ENCODE data around the gene YAP1. TPM values are rescaled to one million over a fixed set of nuclear protein-coding genes. Genes with fewer than 3 reads are reported as not detected.

Gene YAP1
- total RNA-seq, result not detected

DNA sequence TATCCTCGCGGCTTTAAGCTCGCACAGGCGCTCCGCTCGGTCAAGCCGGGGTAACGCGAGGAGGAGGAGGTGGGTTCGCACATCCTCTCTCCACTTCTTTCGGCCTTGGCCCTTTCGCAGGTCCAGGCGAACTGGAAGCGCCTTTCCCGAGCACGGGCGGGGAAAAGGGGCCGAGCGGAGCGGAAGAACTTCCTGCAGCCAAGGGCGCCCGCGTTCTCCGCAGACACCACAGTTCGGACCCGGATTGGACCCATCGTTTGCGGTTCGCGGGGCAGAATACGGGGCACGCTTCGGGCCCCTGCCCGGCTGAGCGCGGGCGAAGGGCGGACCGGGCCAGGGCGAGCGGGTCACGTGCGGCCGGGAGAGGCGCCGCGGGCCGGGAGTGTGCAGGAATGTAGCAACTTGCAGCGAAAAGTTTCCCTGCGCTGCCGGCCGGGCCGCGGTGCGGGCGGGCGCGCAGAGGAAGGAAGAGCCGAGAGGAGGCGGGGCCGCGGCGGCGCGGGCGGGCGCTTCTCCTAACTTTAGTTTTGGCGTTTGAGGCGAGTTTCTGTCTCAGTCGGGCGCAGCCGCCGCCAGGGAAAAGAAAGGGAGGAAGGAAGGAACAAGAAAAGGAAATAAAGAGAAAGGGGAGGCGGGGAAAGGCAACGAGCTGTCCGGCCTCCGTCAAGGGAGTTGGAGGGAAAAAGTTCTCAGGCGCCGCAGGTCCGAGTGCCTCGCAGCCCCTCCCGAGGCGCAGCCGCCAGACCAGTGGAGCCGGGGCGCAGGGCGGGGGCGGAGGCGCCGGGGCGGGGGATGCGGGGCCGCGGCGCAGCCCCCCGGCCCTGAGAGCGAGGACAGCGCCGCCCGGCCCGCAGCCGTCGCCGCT, at the start of gene YAP1:
TSS of gene YAP1 (plus strand) at position 552 of the 865 bp plus-strand sequence. CDS start 402 bp downstream, outside the sequence.
- POLR2A ChIA-PET, result no interaction called here
- peak within 1 kb of the TSS; percentile 84 for H3K4me3 Mint-ChIP-seq
- H3K36me3 Mint-ChIP-seq (ENCODE audit: low read depth), result no peaks in the 10 kb centered on the region
- peaks cover 48% of the 10 kb centered on the region for H3K27me3 Mint-ChIP-seq
- H3K27ac Mint-ChIP-seq, result no peak within 1 kb of the TSS
- peak; percentile 65 for DNase-seq
- TF ChIP-seq, protein P1, sequence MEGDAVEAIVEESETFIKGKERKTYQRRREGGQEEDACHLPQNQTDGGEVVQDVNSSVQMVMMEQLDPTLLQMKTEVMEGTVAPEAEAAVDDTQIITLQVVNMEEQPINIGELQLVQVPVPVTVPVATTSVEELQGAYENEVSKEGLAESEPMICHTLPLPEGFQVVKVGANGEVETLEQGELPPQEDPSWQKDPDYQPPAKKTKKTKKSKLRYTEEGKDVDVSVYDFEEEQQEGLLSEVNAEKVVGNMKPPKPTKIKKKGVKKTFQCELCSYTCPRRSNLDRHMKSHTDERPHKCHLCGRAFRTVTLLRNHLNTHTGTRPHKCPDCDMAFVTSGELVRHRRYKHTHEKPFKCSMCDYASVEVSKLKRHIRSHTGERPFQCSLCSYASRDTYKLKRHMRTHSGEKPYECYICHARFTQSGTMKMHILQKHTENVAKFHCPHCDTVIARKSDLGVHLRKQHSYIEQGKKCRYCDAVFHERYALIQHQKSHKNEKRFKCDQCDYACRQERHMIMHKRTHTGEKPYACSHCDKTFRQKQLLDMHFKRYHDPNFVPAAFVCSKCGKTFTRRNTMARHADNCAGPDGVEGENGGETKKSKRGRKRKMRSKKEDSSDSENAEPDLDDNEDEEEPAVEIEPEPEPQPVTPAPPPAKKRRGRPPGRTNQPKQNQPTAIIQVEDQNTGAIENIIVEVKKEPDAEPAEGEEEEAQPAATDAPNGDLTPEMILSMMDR (IDR thresholded peaks at IDR 0.05), result no peak
- peaks cover 11% of the 10 kb centered on the region for H3K4me1 Mint-ChIP-seq (ENCODE audit: low read depth)
- peak; percentile 74 for ATAC-seq
- no peaks in the 10 kb centered on the region for H3K9me3 Mint-ChIP-seq
- CTCF ChIA-PET, result interaction anchor here (1.5 kb wide), 1 partner anchor 159 kb away, joined by 5 read pairs; no protein-coding TSS in a partner anchor
- intact Hi-C loops (cut with micrococcal nuclease), result no loop called here

DNA sequence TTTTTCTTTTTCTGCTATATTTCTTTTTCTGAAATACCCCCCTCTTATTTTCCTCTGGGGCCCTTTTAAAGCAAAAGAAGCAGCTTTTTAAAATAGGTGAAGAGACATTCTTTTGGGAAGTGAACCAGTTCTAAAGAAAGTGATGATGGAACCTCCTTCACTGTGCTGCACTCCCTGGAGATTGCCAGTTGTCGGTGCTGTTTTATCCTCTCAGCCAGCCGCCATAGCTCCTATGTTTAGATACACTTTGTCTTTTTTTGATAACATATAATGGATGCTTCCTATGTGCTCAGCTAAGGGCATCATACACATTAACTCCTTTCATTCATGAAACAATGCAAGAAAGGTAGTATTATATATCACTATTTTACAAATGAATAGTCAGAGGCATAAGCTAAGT, 49.0 kb upstream of the YAP1 start:
- TF ChIP-seq, protein P1 (IDR thresholded peaks at IDR 0.05), result no peak
- DNase-seq (no peak), ATAC-seq (no peak)
- no peaks in the 10 kb centered on the region for H3K4me1 Mint-ChIP-seq (ENCODE audit: low read depth)
- ChIA-PET CTCF (interaction anchor here (1.1 kb wide), 1 partner anchor 13 kb away, joined by 3 read pairs; no protein-coding TSS in a partner anchor), POLR2A (interaction anchor here (0.6 kb wide), 1 partner anchor 1711 kb away, joined by 3 read pairs; no protein-coding TSS in a partner anchor)
- intact Hi-C loops (cut with micrococcal nuclease), result no loop called here
- no peaks in the 10 kb centered on the region for H3K36me3 Mint-ChIP-seq (ENCODE audit: low read depth)
- H3K4me3 Mint-ChIP-seq, result no peak overlapping the region
- peaks cover 15% of the 10 kb centered on the region for H3K27me3 Mint-ChIP-seq
- H3K9me3 Mint-ChIP-seq, result no peaks in the 10 kb centered on the region
- H3K27ac Mint-ChIP-seq, result no peak overlapping the region

DNA sequence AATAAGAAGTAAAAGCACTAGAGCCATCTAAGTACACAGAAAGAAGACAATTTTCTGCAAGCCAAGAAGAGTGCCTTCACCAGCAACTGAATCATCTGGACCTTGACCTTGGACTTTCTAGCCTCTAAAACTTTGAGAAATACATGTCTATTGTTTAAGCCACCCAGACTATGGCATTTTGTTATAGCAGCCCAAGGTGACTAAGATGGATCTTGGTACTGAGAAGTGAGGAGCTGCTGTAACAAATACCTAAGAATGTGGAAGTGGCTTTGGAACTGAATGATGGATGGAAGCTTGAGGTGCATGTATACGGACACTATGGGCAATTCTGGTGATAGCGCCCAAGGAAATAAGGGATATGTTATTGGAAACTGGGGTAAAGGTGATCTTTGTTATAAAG, 48.1 kb upstream of the YAP1 start:
- ChIA-PET POLR2A (no interaction called here), CTCF (no interaction called here)
- TF ChIP-seq, protein P1 (IDR thresholded peaks at IDR 0.05), result no peak
- Mint-ChIP-seq H3K4me3 (no peak overlapping the region), H3K4me1 (ENCODE audit: low read depth) (no peaks in the 10 kb centered on the region), H3K27me3 (peaks cover 15% of the 10 kb centered on the region), H3K9me3 (no peaks in the 10 kb centered on the region), H3K27ac (no peak overlapping the region), H3K36me3 (ENCODE audit: low read depth) (no peaks in the 10 kb centered on the region)
- ATAC-seq, result no peak
- no peak for DNase-seq
- intact Hi-C loops (cut with micrococcal nuclease), result no loop called here

DNA sequence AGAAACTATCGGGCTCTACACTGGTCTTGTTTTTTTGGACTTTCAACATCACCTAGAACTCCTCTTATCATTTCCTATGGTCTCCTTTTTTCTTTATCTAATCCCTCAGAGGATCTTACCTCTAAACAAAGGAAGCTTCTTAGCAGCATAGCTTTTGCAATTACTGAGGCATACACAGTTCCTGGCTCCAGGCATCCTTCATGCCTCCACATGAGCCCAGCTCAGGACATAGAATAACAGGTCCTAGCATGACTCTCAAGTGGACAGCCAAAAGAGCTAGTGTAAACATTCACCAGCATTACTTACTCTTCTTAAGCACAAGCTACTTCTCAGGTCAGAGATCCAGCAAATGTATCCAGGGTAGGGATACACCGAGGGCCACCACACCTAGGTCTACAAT, 45.9 kb upstream of the YAP1 start:
- no peak for DNase-seq

GRCh38 chr11:102070766-102071165, 39.5 kb upstream of the YAP1 start:
- H3K9me3 Mint-ChIP-seq, result peaks cover 24% of the 10 kb centered on the region
- POLR2A ChIA-PET, result no interaction called here
- no peak for ATAC-seq
- H3K4me3 Mint-ChIP-seq, result no peak overlapping the region
- H3K4me1 Mint-ChIP-seq (ENCODE audit: low read depth), result no peaks in the 10 kb centered on the region
- intact Hi-C loops (cut with micrococcal nuclease), result no loop called here
- H3K27me3 Mint-ChIP-seq, result no peaks in the 10 kb centered on the region
- DNase-seq, result no peak
- CTCF ChIA-PET, result no interaction called here
- TF ChIP-seq, protein P1 (IDR thresholded peaks at IDR 0.05), result no peak
- no peak overlapping the region for H3K27ac Mint-ChIP-seq
- peaks cover 1% of the 10 kb centered on the region for H3K36me3 Mint-ChIP-seq (ENCODE audit: low read depth)

More for the DNA sequence above, 45.9 kb upstream of the YAP1 start:
- H3K27me3 Mint-ChIP-seq, result peaks cover 15% of the 10 kb centered on the region
- no peak overlapping the region for H3K4me3 Mint-ChIP-seq
- ChIA-PET CTCF (no interaction called here), POLR2A (no interaction called here)
- no peaks in the 10 kb centered on the region for H3K36me3 Mint-ChIP-seq (ENCODE audit: low read depth)
- no peak overlapping the region for H3K27ac Mint-ChIP-seq
- H3K4me1 Mint-ChIP-seq (ENCODE audit: low read depth), result no peaks in the 10 kb centered on the region
- TF ChIP-seq, protein P1 (IDR thresholded peaks at IDR 0.05), result no peak
- intact Hi-C loops (cut with micrococcal nuclease), result no loop called here
- ATAC-seq, result no peak
- H3K9me3 Mint-ChIP-seq, result no peaks in the 10 kb centered on the region

All from activated CD8-positive, alpha-beta T cell treated with anti-CD3 and anti-CD28 coated beads for 36 hours (primary cell).